T-cell (primary cell): ENCODE data around the gene ZFP2. TPM values are rescaled to one million over a fixed set of nuclear protein-coding genes. Genes with fewer than 3 reads are reported as not detected.

Experiments used
- ATAC-seq, 4 experiments: fragments of 200-7000 bp in 3 of 4; fragments of 150-1000 bp in 1 of 4; cut with Tn5 transposase; replicated peaks in 1 of 4; 1 replicate in 3 of 4; 2 replicates in 1 of 4; pipeline ENCODE4 v1.10.0; 2021; ENCODE audit warnings: moderate library complexity in 3 of 4, mild to moderate bottlenecking in 2 of 4, moderate number of reproducible peaks in 1 of 4
- CTCF ChIA-PET, 2 donors: fragments of 300-600 bp; sonication (Branson Sonifier 250); formaldehyde crosslinking; loops; one replicate each; lab custom pipeline; 2022; ENCODE audit warnings: antibody characterized with exemption in 2 of 2; lab: Charles Lee
- POLR2A ChIA-PET, 2 donors: fragments of 300-600 bp; sonication (Branson Sonifier 250); formaldehyde crosslinking; loops; one replicate each; lab custom pipeline; 2022; ENCODE audit warnings: antibody characterized with exemption in 2 of 2; lab: Charles Lee
- DNase-seq, 35 experiments: peaks; one replicate each; pipeline versions ENCODE4 v3.0.0 to v3.0.0-alpha.2; 2013 to 2023
- H3K27ac ChIP-seq: one replicate; pipeline ENCODE4 v1.5.1; 2013; ENCODE audit warnings: low read length
- H3K27me3 ChIP-seq, 2 experiments: replicated peaks in 1 of 2; 1 replicate in 1 of 2; 2 replicates in 1 of 2; pipeline versions ENCODE4 v1.6.1 to v1.7.0; 2013; ENCODE audit warnings: low read length in 1 of 2, mixed read lengths in 1 of 2; ENCODE audit not compliant: control insufficient read depth in 2 of 2, insufficient read depth in 2 of 2; ENCODE audit errors: extremely low read depth in 1 of 2
- H3K36me3 ChIP-seq, 2 donors: 1 replicate in 1 of 2; 2 replicates in 1 of 2; pipeline versions ENCODE4 v1.6.1 to v1.7.0; 2013; ENCODE audit warnings: low read length in 1 of 2; ENCODE audit not compliant: control insufficient read depth in 2 of 2, insufficient read depth in 1 of 2; ENCODE audit errors: extremely low read depth in 1 of 2
- H3K4me1 ChIP-seq, 2 experiments: 1 replicate in 1 of 2; 2 replicates in 1 of 2; pipeline versions ENCODE4 v1.6.1 to v1.7.0; 2013; ENCODE audit warnings: low read length in 2 of 2, mixed read lengths in 1 of 2; ENCODE audit not compliant: insufficient read depth in 2 of 2, control insufficient read depth in 1 of 2; ENCODE audit errors: extremely low read depth in 1 of 2
- H3K4me3 ChIP-seq, 2 donors: 1 replicate in 1 of 2; 2 replicates in 1 of 2; pipeline versions ENCODE4 v1.5.1 to v1.7.0; 2013; ENCODE audit warnings: mild to moderate bottlenecking in 2 of 2, low read length in 1 of 2, moderate library complexity in 1 of 2; ENCODE audit not compliant: control insufficient read depth in 1 of 2; ENCODE audit errors: extremely low read depth in 1 of 2
- H3K9me3 ChIP-seq: 2 replicates; pipeline ENCODE4 v1.7.0; 2013
- H3K27ac Mint-ChIP-seq, 2 donors: one replicate each; pipeline ENCODE4 v1.8.0; 2020 to 2021; ENCODE audit warnings: mild to moderate bottlenecking in 2 of 2, mixed read lengths in 2 of 2
- H3K27me3 Mint-ChIP-seq, 2 donors: one replicate each; pipeline ENCODE4 v1.8.0; 2021 to 2022; ENCODE audit warnings: mixed read lengths in 2 of 2
- H3K36me3 Mint-ChIP-seq: one replicate; pipeline ENCODE4 v1.8.0; 2021; ENCODE audit warnings: mixed read lengths
- H3K4me1 Mint-ChIP-seq, 3 donors: one replicate each; pipeline ENCODE4 v1.8.0; 2020 to 2022; ENCODE audit warnings: mixed read lengths in 3 of 3, mild to moderate bottlenecking in 1 of 3
- H3K4me3 Mint-ChIP-seq, 3 donors: one replicate each; pipeline ENCODE4 v1.8.0; 2020 to 2022; ENCODE audit warnings: mild to moderate bottlenecking in 3 of 3, mixed read lengths in 3 of 3, moderate library complexity in 3 of 3
- H3K9me3 Mint-ChIP-seq, 3 donors: one replicate each; pipeline ENCODE4 v1.8.0; 2020 to 2022; ENCODE audit warnings: mixed read lengths in 3 of 3
- WGBS: methylation state at CpG from one replicate; pipeline ENCODE4 v1.1.5; 2013; ENCODE audit warnings: missing lambda C conversion rate; ENCODE audit not compliant: insufficient coverage; 5-methylcytosine and 5-hydroxymethylcytosine counted together
- total RNA-seq, 35 experiments: library from RNA in 6 of 35; stranded (reverse) in 6 of 35; fragments of 120-200 nt in 1 of 35; gene quantifications; one replicate each; pipeline versions ENCODE4 v1.2.1 to v1.2.4 and lab custom pipeline; 2013 to 2026

ZFP2 gene
- 1 to 10 TPM in 3 of 5 donors, under 1 TPM in 2; 0.65 to 1.8 (median 1.1) TPM for total RNA-seq
- 1.3 TPM for total RNA-seq (2013)
- 0.30 to 4.1 (median 0.96) reads per million in 29 experiments for total RNA-seq (lab: John Stamatoyannopoulos, UW)

DNA sequence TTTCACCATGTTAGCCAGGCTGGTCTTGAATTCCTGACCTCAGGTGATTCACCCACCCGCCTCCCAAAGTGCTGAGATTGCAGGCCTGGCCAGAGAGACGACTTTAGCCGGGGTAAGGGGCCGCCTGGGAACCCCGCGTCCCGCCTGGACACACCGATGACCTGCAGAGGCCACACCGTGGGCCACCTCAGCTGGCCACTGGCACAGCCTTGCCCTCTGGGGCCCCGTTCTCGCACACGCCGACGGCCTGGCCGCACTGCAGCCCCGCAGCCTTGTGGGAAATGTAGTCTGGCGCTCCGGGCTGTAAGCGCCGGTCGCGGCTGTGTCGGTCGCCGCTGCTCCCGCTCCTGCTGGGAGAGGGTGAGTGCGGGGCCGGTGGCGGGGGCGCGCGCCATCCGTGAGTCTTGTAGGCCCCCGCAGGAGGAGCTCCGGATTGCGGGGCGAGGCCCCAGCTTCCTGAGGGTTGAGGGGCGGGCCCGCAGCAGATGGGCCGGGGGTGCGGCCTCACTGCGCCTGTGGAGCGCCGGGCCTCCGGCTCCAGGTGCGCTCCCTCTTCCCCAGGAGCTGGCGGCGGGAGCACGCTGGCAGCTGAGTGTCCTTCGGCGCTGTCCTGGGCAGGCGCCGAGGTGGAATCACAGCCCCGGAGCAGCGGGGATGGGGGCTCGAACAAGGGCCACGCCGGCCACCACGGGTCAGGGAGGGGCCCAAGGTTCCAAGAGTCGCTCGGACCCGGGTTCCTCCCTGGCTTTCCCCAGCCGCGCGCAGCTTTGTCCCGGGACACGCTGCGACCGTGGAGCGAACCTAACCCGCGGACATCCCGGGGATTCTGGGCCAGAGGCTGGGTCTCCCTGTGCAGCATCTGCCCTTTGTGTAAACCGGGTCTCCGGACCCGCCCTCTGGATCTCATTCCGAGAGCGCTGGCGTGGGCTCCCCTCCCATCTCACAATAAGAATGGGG is at the start of gene ZFP2:
ZFP2 (plus strand) TSS at position 299 of the 957 bp plus-strand sequence. CDS start 35,401 bp downstream, outside the sequence.
- peak within 1 kb of the TSS in 1 of 2 donors; percentile 23 for H3K27ac Mint-ChIP-seq
- H3K27me3 ChIP-seq = peaks cover 0 to 8% of the 10 kb centered on the region in 2 experiments
- no peaks in the 10 kb centered on the region for H3K9me3 ChIP-seq
- ATAC-seq = peak; percentile 71 to 87 (median 84)
- H3K4me1 Mint-ChIP-seq = peaks cover 4 to 7% (median 5%) of the 10 kb centered on the region in 3 donors
- 9% methylated on average over 76 of the region's 79 CpGs for WGBS
- peaks cover 0 to 2% of the 10 kb centered on the region in 2 donors for H3K27me3 Mint-ChIP-seq
- peak within 1 kb of the TSS; percentile 77 to 85 (median 82) for H3K4me3 Mint-ChIP-seq
- H3K27ac ChIP-seq = no peak within 1 kb of the TSS
- H3K36me3 ChIP-seq = no peaks in the 10 kb centered on the region
- peak within 1 kb of the TSS; percentile 50 to 77 for H3K4me3 ChIP-seq
- H3K9me3 Mint-ChIP-seq = peaks cover 0 to 25% (median 10%) of the 10 kb centered on the region in 3 donors
- CTCF ChIA-PET = interaction anchor here in 1 of 2 donors (0.6 kb wide), 1 partner anchor 36 kb away, joined by 4 read pairs; the partner anchor contains the start of gene ZNF354B
- H3K4me1 ChIP-seq = peaks cover 0 to 9% of the 10 kb centered on the region in 2 experiments
- peak in 31 of 35 experiments; percentile 0 to 40 (median 9) for DNase-seq
- POLR2A ChIA-PET = no interaction called here
- H3K36me3 Mint-ChIP-seq = peaks cover 15% of the 10 kb centered on the region

DNA sequence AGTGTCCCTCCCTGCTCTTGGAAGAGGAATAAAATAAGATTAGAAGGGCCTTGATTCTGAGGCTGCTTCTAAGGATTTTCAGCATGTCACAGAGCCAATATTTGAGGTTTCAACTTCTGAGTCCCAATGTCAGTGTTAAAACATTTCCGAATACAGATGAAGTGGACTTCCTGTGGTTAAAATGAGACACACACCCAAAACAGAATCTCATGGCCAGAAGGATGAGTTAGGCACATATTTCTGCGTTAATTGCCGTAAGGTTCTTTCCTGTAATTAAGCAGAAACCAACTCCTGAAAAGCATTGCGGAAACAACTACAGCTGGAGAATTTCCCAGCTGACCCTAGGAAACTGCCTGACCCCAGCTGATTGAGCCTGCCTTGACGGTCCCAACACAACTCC is 46.4 kb upstream of the ZFP2 start:
- H3K36me3 Mint-ChIP-seq = no peaks in the 10 kb centered on the region
- H3K4me1 Mint-ChIP-seq = no peaks in the 10 kb centered on the region
- H3K9me3 ChIP-seq = no peaks in the 10 kb centered on the region
- POLR2A ChIA-PET = no interaction called here
- H3K27me3 Mint-ChIP-seq = peaks cover 11 to 14% of the 10 kb centered on the region in 2 donors
- peaks cover 0 to 10% of the 10 kb centered on the region in 2 experiments for H3K27me3 ChIP-seq
- no peaks in the 10 kb centered on the region for H3K36me3 ChIP-seq
- H3K4me1 ChIP-seq = no peaks in the 10 kb centered on the region
- no peak overlapping the region for H3K27ac Mint-ChIP-seq
- CTCF ChIA-PET = interaction anchor here in 1 of 2 donors (0.6 kb wide), 1 partner anchor 81 kb away, joined by 3 read pairs; no protein-coding TSS in a partner anchor
- 63% methylated on average over 1 of the region's 5 CpGs for WGBS
- DNase-seq (no peak), ATAC-seq (no peak)
- no peaks in the 10 kb centered on the region for H3K9me3 Mint-ChIP-seq
- H3K27ac ChIP-seq = no peak overlapping the region
- H3K4me3 ChIP-seq = no peak overlapping the region
- H3K4me3 Mint-ChIP-seq = no peak overlapping the region

DNA sequence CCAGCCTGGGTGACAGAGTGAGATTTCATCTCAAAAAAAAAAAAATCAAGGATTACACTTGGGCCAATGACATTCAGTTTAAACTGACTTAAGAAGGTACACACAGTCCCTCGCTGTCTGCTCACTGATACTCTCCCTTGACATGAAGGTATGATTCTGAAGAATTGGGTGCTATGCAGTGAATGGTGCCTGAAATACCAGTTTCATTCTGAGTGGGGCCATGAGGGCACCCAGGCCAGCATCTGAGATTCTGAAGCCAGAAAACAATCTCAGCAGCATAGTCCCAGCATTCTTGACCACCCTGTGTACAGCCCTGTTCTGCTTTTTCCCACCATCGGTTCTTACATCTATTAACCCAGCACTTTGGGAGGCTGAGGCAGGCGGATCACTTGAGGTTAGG is 43.8 kb upstream of the ZFP2 start:
- no peak for DNase-seq
- Mint-ChIP-seq H3K27me3 (peaks cover 14 to 19% of the 10 kb centered on the region in 2 donors), H3K9me3 (no peaks in the 10 kb centered on the region), H3K4me1 (no peaks in the 10 kb centered on the region), H3K36me3 (no peaks in the 10 kb centered on the region), H3K4me3 (no peak overlapping the region), H3K27ac (no peak overlapping the region)
- POLR2A ChIA-PET = no interaction called here
- peaks cover 0 to 16% of the 10 kb centered on the region in 2 experiments for H3K27me3 ChIP-seq
- no peak overlapping the region for H3K27ac ChIP-seq
- H3K4me3 ChIP-seq = no peak overlapping the region
- WGBS = 100% methylated on average over 1 of the region's 3 CpGs
- no peaks in the 10 kb centered on the region for H3K4me1 ChIP-seq
- no peaks in the 10 kb centered on the region for H3K36me3 ChIP-seq
- no peaks in the 10 kb centered on the region for H3K9me3 ChIP-seq
- CTCF ChIA-PET = no interaction called here
- ATAC-seq = no peak

DNA sequence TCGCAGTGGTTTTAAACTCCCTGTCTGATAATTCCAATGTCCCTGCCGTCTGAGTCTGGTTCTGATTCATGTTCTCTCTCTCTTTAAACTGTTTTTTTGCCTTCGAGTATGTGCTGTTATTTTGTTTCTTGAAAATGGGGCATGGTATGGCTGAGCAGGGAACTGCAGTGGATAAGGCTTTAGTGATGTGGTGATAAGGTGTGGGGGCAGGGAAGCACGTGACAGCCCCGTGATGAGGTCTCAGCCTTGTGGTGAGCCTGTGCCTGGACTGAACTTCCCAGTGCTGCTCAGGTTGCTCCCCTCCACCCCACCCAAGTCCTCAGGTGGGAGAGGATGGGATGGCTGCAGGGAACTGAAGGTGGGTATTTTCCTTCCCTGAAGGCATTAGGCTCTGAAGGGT is 41.4 kb upstream of the ZFP2 start:
- no peaks in the 10 kb centered on the region for H3K9me3 Mint-ChIP-seq
- ChIA-PET POLR2A (no interaction called here), CTCF (interaction anchor here in 1 of 2 donors (0.6 kb wide), 1 partner anchor 123 kb away, joined by 3 read pairs; no protein-coding TSS in a partner anchor)
- H3K27ac Mint-ChIP-seq = no peak overlapping the region
- Histone ChIP-seq H3K9me3 (no peaks in the 10 kb centered on the region), H3K36me3 (no peaks in the 10 kb centered on the region), H3K4me1 (no peaks in the 10 kb centered on the region), H3K27me3 (peaks cover 0 to 16% of the 10 kb centered on the region in 2 experiments), H3K27ac (no peak overlapping the region), H3K4me3 (no peak overlapping the region)
- H3K36me3 Mint-ChIP-seq = no peaks in the 10 kb centered on the region
- no peak overlapping the region for H3K4me3 Mint-ChIP-seq
- ATAC-seq (no peak), DNase-seq (no peak)
- H3K27me3 Mint-ChIP-seq = peaks cover 14 to 19% of the 10 kb centered on the region in 2 donors
- H3K4me1 Mint-ChIP-seq = peaks cover 3 to 4% (median 4%) of the 10 kb centered on the region in 3 donors
- 89% methylated on average over 2 of the region's 5 CpGs for WGBS

DNA sequence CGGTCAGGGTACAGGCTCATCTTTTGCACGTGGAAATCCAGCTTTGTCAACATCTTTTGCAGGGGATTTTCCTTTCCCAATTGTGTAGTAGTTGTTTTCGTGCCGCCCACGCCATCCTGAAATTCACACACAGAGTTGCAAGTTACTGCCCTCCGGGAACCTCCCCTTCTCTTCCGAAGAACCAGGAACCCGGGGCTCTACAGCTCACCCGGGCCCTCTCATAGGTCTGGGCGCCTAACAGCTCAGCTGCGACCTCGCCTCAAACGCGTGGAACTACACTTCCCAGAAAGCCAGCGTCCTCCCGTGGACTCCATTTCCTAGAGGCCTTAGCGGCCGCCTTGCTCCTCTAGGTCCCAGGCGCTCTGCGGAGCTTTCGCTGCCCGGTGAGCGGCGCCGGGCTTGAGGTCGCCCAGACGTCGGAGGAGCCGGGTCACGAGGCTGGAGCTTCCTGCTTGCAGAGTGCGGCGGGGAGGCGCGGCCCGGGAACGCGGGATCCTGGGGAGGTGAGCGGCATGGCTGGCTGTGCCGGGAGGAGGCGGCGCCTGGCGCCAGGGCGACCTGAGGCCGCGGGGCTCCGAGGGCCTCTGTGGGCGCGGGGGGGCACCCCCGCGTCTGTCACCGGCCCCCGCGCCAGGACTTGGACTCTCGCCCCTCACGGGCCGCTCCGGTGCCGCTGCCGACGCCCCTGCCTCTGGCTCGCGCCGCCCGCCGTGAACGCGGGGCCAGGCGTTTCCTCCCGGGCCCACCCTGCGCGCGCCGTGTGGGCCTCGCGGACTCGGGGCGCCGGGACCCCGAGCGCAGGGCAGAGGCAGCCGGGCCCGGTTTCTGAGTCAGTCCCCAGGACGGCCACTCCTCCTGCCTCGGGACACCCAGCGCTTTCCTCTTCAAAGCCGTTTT is 35.8 kb upstream of the ZFP2 start, which contains the start of gene ZNF354B:
ZNF354B (plus strand) TSS at position 329 of the 897 bp plus-strand sequence. CDS start 1,095 bp downstream, outside the sequence.
- WGBS = under 1% methylated on average over 79 of the region's 86 CpGs
- peak within 1 kb of the TSS; percentile 46 for H3K27ac ChIP-seq
- no peaks in the 10 kb centered on the region for H3K9me3 Mint-ChIP-seq

More for the DNA sequence above, 35.8 kb upstream of the ZFP2 start, which contains the start of gene ZNF354B:
- ATAC-seq (peak; percentile 97), DNase-seq (peak; percentile 66 to 90 (median 79))
- H3K36me3 Mint-ChIP-seq = peaks cover 27% of the 10 kb centered on the region
- Histone ChIP-seq H3K4me3 (peak within 1 kb of the TSS; percentile 65 to 87), H3K27me3 (no peaks in the 10 kb centered on the region), H3K9me3 (no peaks in the 10 kb centered on the region), H3K4me1 (peaks cover 4 to 16% of the 10 kb centered on the region in 2 experiments), H3K36me3 (peaks cover 0 to 6% of the 10 kb centered on the region in 2 donors)
- CTCF ChIA-PET = interaction anchor here (0.8 to 1.6 kb wide), 4 partner anchors 36 to 200 kb away, joined by 4 to 38 read pairs (median 6); partner anchors contain the start of genes ZFP2 (in 1 of the 2), ZNF354A (in 1 of the 2) and ZNF354C (in 1 of the 2)
- H3K4me3 Mint-ChIP-seq = peak within 1 kb of the TSS; percentile 83 to 87 (median 86)
- H3K27ac Mint-ChIP-seq = peak within 1 kb of the TSS; percentile 88 to 93
- peaks cover 0 to 4% of the 10 kb centered on the region in 2 donors for H3K27me3 Mint-ChIP-seq
- peaks cover 28 to 33% (median 30%) of the 10 kb centered on the region in 3 donors for H3K4me1 Mint-ChIP-seq
- POLR2A ChIA-PET = interaction anchor here in 1 of 2 donors (1.0 kb wide), 1 partner anchor 129 kb away, joined by 4 read pairs; the partner anchor contains the start of gene ZNF354A
